ENCODE data around the gene UBE2G2.

Gene UBE2G2

DNA sequence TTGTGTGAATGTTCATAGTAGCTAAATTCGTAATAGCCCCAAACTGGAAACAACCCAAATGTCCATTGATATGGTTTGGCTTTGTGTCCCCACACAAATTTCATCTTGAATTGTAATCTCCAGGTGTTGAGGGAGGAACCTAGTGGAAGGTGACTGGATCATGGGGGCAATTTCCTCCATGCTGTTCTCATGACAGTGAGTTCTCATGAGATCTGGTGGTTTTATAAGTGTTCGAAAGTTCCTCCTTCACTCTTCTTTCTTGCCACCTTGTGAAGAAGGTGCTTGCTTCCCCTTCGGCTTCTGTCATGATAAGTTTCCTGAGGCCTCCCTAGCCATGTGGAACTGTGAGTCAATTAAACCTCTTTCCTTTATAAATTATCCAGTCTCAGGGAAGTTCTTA lies 11.3 kb downstream of the UBE2G2 start:
- no peak for DNase-seq (ENCODE audit: low read depth, low spot score)

DNA sequence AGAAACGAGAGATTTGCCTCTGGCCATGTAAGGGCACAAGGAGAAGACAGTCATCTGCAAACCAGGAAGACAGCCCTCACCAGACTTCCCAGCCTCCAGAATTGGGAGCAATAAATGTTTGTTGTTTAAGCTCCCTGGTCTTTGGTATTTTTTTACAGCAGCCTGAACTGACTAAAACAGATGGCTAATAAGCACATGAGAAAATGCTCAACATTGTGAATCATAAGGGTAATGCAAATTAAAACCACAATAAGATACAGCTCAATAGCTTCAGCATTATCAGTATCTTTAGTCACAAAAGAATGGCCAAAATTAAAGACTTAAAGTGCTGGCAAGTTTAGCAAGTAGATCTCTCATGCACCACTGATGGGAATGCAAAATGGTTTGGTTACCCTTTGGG lies 11.7 kb downstream of the UBE2G2 start:
- no peak for DNase-seq (ENCODE audit: low read depth, low spot score)

DNA sequence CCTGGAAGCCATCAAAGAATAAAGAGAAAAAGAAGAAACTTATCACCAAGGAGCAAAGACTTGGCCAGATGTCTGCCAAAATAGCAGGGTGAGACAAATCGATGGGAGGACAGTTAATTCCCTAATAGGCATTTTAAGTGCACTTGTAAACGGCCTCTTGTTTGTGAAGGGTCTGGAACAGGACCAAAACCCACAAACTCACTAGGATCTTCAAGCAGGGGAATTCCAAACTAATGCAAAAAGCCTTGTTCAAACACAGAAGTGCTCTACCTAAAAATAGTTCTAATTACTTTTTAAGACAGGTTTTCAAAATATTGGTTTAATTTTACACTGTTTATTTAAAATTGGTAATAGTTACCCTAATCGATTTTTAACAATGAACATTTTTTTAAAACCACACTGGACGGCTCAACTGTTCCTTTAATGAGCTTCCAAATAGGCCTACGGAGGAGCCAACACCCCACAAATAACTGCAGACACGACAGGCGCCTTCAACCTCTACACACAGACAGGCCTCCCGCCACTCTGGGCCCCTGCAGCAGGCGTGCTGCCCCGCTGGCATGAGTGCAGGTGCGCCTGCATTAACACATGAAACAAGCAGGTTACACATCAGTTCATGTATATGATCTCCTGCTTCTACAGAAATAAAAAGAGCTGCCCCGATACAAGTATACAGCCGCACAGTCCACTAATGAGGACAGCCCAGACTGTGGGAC lies 15.8 kb downstream of the UBE2G2 start:
- DNase-seq (ENCODE audit: low read depth, low spot score): no peak

DNA sequence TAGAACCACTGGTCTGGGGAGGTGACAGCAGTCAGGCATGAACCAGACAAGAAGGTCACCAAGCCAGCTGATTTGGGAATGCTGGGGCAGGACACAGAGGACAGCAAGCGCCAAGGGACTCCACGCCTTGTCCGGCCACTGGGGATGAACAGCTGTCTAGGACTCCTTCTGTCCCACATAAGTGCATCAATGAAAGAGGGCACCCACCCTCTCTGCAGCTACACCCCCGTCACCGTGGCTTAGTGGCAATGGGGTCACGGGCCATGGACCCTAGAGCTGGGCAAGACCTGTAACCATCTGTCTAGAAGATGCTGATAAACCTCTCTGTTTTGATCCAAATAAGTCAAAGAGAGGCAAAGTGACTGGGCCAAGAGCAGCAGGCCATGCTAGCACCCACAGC lies 16.8 kb downstream of the UBE2G2 start:
- no peak for DNase-seq (ENCODE audit: low read depth, low spot score)

DNA sequence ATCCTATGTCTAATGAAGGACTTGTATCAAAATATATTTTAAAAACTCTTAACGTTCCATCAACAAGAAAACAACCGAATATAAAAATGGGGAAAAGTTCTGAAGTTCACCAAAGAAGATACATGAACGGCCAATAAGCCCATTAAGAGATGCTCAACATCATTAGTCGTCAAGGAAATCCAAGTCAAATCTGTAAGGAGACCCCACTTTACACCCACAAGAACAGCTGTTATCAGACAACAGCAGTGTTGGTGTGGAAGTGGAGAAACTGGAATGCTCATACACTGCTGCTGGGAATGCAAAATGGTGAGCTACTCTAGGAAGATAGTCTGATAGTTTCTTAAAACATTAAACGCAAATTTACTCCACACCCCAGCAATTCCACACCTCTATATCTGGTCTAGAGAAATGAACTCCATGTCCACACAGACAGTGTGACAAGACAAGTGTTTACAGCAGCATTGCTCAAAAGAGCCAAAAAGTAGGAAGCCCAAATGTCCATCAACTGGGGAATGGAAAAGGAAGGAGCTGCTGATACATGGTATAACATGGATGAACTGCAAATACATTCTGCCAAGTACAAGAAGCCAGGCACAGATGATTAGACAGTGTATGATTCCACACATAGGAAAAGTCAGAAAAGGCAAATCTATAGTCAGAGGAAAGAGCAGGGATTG lies 18.5 kb downstream of the UBE2G2 start:
- no peak for DNase-seq (ENCODE audit: low read depth, low spot score)

DNA sequence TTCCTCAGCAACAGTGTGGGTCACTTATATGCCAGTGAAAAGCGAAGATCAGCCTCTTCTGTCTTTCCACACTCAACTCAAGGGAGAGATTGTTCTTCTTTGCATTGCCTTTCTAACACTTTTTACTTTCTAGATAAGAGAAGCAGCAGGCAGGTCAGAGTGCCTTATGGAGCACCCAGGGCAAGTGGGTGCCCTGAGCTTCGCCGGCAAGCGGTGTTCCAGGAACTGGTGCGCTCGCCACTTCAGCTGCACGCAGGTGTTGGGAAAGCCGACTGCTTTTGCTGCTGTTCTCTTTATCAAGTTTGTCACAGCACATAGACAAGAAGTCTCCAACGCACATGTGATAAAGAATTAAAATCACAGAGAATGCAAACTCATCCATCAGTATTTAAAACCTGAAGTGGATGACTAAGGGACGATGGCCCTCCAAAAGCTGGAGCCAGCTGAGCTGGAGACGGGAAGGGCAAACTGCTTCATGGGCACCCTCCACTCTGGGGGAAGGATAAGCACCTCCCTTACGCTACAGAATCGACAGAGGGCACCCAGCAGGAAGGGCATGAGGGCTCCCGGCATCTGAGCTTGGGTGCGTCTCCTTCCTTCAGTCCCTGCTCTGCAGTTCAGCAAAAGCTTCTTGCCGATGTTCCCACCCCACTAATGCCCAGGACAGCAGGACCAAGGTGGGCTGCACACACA lies 20.7 kb downstream of the UBE2G2 start:
- no peak for DNase-seq (ENCODE audit: low read depth, low spot score)

DNA sequence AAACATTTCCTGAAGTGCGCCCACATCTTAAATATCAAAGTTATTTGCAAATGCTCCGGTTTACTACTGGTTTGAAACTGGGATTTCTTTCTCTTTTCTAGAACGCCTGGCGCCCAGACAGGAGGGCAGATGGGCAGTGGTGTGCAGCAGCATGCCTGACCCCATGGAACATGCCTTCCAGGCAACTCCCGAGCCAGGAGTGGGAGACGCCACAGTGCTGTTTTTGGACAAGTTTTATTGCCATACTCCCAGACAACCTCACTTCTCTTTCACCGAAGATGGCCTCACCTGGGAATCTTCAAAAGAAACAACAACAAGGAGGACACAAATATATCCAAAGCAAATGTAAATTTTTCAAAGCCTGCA lies 21.5 kb downstream of the UBE2G2 start:
- no peak for DNase-seq (ENCODE audit: low read depth, low spot score)

DNA sequence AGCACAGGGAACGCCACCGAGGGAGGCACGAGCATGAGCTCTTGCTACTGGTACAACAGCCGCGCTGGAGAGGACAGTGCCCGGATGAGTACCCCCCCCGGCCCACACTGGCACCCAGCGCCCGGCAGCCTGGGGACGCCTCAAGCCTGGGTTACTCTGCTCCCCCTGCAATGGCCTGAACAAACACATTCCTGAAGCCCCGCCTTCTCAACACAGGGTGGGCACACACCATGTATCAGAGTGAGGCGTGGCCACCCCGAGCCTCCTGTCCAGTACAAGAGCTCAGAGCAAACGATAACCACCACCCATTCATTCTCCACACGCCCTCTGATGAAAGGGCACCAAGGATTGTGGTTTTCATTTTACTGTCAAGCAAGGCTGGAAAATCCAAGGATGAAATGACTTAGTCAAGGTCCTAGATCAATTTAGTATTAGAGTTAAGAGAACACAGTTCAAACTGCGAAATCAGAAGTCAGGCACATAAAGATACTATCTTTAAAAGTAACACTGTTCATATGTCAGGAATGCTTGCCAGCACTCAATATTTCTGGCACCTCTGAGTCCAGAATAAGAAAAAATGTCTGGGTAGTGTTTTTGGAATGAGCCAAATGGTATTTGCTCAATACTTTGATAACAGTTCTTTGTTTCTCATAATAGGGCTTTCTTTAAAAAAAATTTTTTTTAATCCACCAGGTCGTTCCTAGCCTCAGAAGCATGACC lies 22.0 kb downstream of the UBE2G2 start:
- DNase-seq (ENCODE audit: low read depth, low spot score): no peak

DNA sequence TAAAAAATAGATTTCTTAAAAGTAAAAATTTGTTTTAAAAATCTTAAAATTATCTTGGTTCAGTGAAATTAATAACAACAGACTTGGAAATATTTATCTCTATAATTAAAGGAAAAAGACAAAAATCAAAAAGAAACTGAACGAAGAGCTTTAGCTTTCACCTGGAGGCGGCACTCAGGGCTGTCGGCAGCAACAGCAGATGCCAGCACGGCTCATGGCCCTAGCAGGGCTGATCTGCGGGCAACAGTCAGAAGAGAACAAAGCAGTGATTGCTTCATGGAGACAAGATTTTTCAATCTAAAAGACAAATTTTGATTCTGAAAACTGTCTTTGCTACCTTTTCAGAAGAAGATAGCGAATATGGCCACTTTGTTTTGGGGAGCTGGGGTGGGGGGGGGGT lies 22.6 kb downstream of the UBE2G2 start:
- no peak for DNase-seq (ENCODE audit: low read depth, low spot score)

DNA sequence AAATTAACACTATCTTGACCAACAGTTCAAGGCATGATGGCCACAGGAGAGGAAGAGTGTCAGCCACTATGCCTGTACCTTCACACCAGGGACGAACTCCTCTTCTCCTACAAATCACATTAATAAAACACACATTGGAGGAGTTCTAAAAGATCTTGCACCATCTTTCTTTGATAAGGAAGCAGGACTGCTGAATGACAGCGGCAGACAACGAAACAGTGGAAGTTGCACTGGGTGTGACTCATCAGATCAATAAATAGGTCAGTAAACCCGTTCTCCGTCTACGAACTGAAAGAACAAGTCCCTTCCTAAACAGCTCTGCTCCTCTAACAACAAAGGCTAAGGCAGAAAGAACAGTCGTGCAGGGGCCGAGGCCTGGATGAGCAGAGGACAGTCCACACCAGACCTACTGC lies 23.1 kb downstream of the UBE2G2 start:
- DNase-seq (ENCODE audit: low read depth, low spot score): no peak

DNA sequence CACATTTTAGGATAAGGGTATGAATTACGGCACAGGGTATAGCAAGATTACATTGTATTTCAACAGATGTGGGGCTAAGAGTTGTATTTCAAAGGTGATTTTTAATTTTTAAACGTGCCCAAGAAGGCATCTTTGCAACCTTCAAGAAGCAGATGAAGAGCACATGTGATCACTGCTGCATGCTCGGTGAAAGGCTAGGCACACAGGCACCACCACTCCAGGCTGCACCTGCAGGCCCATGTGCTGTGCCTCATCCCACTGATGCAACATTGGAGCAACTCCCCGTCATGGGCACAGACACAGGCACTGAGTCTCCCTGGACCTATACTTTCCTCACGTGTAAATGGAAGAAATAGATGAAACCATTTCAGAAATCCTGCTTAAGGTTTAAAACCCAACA lies 23.5 kb downstream of the UBE2G2 start:
- DNase-seq (ENCODE audit: low read depth, low spot score): no peak

DNA sequence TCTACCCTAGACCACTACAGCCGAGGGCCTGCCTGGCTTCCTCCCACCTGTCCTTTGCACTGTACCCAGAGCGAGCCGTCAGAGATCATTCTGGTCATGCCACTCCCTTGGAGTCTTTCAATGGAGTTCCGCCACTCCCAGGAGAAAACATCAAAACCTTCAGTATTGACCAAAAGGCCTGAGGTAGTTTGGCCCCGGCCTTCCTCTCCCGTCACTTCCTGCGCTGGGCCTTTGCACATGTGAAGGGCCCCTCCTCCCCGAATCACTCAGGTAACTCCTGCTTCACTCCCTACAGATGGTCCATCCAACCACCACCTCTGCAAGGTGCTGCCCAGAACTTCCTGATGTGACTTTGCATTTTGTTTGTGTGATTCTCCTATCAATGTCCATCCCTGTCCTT lies 26.6 kb downstream of the UBE2G2 start:
- no peak for DNase-seq (ENCODE audit: low read depth, low spot score)

DNA sequence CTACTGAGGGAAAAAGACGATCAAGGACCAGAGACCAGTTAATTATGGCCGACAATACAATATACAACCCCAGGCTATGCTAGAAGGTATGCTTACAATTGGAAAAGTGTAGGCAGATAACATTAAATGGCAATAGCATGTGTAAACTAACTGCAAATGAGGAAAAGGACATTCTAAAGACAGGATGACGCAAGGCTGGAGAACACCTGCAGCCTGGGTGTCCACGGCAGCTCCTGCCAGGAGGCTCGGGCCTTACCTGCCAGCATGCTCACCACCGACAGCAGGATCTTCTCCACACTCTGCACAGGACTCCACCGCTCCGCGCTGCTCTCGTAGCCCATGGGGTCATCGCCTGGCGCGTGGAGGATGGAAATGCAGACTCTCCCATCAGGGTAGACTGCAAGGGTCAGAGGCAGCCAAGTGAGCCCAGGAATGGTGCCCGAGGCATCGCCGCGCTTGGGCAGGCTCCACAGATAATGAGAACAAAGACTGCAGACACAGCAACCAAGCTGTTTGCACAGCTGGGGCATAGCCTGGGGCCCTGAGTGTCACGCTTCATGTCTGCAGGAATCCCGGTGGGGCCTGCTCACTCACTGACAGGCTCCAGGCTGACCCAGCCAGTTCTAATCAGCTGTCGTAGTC lies 28.2 kb downstream of the UBE2G2 start:
- no peak for DNase-seq (ENCODE audit: low read depth, low spot score)

DNA sequence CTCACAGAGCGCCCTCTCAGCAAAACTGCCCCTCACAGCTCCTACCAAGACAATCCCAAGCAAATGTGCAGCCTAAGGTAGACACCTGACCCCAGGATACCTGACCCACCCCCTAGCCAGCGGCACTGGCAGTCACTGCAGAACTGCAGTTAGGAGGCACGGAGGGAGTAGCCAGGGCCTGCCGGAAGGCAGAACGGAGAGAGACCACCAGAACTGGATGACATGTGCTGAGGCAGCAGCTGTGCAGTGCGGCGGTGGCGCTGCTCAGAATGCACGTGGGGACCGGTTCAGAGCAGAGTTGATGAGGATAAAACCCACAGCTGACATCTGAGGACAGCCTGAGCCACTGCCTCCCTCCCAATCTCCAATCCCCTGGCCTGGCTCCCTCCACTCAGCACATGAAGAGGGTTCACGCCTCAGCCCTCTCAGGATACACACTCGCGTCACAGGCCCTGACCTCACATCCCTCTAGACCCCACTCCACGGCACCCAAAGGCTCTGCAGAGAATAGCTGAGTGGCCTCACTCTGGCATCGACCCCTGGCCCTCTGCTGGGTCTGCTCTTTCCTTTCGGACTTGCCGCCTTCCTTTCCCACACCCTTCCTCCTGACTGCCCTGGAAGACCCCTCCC lies 29.6 kb downstream of the UBE2G2 start:
- no peak for DNase-seq (ENCODE audit: low read depth, low spot score)

DNA sequence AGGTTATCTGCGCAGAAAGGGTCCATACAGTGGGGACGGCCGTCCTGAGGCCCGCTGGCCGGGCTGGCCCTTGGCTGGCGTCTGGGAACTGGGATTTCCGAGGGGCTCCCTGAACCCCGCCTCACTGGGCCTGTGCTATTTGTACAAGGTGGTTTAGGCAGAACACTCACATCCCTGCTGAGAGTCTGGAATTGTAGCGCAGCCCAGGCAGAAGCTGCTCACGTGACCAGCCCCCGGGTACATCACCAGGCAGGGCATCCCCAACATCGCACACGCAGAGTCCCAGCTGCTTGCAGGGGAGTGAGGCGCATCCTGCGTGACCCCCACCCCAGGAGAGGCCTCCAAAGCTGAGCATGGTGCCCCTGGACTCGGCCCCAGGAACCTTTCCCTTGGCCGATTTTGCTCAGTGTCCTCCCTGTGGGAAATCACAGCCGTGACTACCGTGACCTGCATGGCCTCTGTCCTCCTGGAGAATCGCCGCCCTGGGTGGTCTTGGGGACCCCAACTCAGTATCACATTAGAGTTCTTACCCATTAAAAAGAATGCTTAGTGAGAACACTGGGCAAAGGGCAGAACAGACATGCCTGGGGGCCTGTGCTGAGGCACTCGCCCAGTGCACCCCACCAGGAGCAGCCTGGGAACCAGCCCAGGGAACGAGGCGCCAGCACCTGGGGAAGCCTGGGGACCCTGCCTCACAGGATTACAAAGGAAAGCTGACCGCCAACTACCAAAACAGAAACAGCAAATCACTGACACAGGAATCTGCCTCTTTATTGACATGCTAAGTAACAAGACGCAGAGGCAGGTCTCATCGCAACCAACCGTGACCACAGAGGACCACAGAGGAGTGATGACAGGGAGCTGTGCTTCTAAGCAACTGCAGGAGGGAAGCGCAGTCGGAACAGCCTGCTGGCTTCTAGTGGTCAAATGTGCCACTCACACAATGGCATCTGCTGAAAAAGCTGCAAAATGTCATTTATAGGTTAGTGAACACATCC lies 33.5 kb downstream of the UBE2G2 start:
- no peak for DNase-seq (ENCODE audit: low read depth, low spot score)

DNA sequence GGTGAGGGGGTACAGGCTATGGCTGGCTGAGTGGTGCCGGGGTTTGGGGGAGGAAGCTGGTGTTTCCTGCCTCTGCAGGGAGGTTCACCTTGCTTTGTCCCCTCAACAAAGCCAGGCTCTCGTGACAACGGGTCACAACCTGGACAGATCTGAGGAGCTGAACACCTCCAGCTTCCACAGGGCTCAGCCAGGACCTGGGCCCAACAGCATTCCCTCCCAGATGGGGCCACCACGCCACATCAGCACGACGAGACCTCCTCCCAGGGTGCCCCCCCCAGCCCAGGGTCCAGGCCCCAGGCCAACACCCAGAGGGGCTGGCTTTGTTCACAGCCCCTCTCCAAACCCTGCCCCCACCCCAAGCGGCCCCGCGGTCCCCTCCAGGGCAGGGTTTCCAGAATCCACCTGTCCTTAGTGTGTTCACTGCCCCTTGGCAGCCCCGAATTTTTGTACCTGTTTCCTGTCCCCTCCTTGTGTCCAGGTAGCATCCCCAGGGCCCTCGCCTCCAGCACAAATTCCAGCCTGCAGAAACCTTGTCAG lies 34.7 kb downstream of the UBE2G2 start:
- no peak for DNase-seq (ENCODE audit: low read depth, low spot score)

DNA sequence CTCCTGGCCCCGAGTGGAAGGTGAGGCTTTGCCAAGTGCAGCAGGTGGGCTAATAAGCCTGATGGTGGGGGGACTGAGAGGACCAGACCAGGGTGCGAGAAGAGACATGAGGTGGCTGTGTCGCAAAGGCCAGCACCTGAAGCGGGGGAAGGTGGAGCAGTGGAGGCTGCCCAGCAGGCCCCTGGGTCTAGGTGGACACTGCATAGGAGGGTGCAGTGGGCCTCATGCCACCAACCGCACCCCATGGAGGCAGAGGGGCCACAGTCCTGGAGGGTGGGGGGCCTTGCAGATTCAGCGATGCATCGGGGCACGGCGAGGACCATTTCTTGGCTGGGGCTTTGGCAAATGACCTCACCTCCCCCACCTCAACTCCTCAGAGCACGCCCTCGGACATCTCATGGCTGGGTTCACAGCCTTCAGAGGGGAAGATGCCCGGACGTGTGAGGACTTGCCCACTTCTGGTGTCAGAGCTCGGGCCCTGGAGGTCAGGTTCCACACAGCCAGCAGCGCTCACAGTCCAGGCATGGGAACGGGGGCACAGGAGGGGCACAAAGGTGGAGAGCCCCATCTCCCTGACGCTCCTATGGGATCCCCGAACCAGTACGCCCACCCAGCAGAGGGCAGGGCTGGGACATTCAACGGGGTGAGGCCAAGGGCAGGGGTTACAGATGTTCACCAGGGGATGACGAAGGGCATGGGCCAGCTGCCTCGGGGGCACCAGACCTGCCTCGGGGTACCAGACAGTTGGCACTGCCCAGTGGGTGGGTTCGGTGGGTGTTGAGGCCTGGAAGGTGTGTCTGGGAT lies 35.4 kb downstream of the UBE2G2 start:
- DNase-seq (ENCODE audit: low read depth, low spot score): no peak

DNA sequence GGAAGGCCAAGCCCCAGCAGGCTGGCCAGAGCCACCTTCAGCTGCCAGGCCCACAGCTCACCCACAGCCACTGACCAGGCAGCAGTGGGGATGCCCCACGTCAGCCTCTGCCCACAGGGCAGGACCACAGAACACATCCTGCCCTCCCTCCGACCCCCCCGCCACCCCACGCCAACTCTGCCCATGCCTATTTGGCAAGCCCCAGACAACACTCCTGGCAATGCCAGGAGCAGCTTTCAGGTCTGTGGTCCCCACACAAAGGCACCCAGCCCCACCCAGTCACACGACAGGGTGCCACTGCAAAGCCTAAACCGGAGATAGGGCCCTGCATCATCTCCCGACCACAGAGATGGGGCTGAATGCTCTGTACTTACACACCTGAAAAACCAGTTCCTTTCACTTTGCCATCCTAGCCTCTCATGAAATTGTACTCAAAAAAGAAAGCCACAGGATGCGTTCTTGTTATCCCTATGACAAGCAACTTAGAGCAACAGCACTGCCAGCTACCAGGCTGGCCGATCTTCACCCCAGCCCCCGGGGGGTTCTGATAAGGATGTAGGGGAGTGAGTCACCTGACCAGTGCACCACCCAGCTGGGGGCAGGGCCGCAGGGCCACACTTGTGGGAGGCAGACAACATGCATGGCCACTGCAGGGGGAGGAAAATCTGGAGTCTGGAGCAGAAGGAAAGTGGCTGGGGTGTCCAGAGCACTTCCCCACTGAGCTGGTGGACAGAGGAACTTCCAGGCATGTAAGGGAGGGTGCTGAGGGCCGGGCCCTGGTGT lies 36.2 kb downstream of the UBE2G2 start:
- no peak for DNase-seq (ENCODE audit: low read depth, low spot score)
